K562 (cell line): ENCODE results near the gene ZDHHC19. TPM values are rescaled to one million over a fixed set of nuclear protein-coding genes. Genes with fewer than 3 reads are reported as not detected.

Experiments used
- CTBP1 ChIP-seq: fragments of 450-650 bp; IDR thresholded peaks from 2 replicates; pipeline ENCODE4 v1.6.1; 2016; ENCODE audit warnings: borderline replicate concordance
- DDX20 ChIP-seq: fragments of 450-650 bp; IDR thresholded peaks from 2 replicates; pipeline ENCODE4 v1.6.1; 2016; ENCODE audit warnings: missing genetic modification characterization, low read depth, mild to moderate bottlenecking, missing compliant biosample characterization, moderate library complexity
- FOS ChIP-seq: IDR thresholded peaks from 3 replicates; pipeline ENCODE4 v1.6.1; 2011; ENCODE audit not compliant: insufficient read length; ENCODE audit errors: extremely low read depth
- FOXK1 ChIP-seq: sonication (generic); formaldehyde crosslinking; IDR thresholded peaks from 2 replicates; pipeline ENCODE4 v1.8.0; 2022; ENCODE audit warnings: missing genetic modification reagents, mild to moderate bottlenecking, borderline replicate concordance
- HEY1 ChIP-seq: fragments of 250-450 bp; sonication (Bioruptor Pico); IDR thresholded peaks from 2 replicates; pipeline ENCODE4 v1.5.0; 2020; ENCODE audit warnings: mild to moderate bottlenecking, moderate library complexity, borderline replicate concordance
- HOMEZ ChIP-seq: fragments of 250-450 bp; sonication (Bioruptor Pico); IDR thresholded peaks from 2 replicates; pipeline ENCODE4 v1.4.0; 2020; ENCODE audit warnings: mild to moderate bottlenecking, moderate library complexity
- L3MBTL2 ChIP-seq: fragments of 450-650 bp; IDR thresholded peaks from 2 replicates; pipeline ENCODE4 v1.6.1; 2016; ENCODE audit warnings: mild to moderate bottlenecking, moderate library complexity
- MAZ ChIP-seq, 2 experiments: fragments of 450-650 bp in 1 of 2; sonication (generic) in 1 of 2; formaldehyde crosslinking; IDR thresholded peaks in 1 of 2; conservative IDR thresholded peaks in 1 of 2; 2 replicates each; pipeline versions ENCODE4 v1.4.0 to v1.5.0; 2020; ENCODE audit warnings: mild to moderate bottlenecking in 1 of 2, missing genetic modification reagents in 1 of 2
- MED1 ChIP-seq: sonication (generic); formaldehyde crosslinking; IDR thresholded peaks from 2 replicates; pipeline ENCODE4 v1.8.1; 2023; ENCODE audit warnings: missing genetic modification reagents, borderline replicate concordance
- MXD1 ChIP-seq: fragments of 250-450 bp; sonication (Bioruptor Pico); IDR thresholded peaks from 2 replicates; pipeline ENCODE4 v1.8.0; 2021; ENCODE audit warnings: borderline replicate concordance, mild to moderate bottlenecking, moderate library complexity; ENCODE audit not compliant: poor library complexity, severe bottlenecking
- NR2C2 ChIP-seq, 2 experiments: fragments of 200-800 bp in 1 of 2; sonication (Bioruptor generic) in 1 of 2; sonication (generic) in 1 of 2; formaldehyde crosslinking in 1 of 2; IDR thresholded peaks; 2 replicates each; pipeline versions ENCODE4 v1.6.1 to v1.8.0; 2016 to 2022; ENCODE audit warnings: mild to moderate bottlenecking in 1 of 2, missing compliant biosample characterization in 1 of 2, missing genetic modification characterization in 1 of 2, missing genetic modification reagents in 1 of 2
- PHF8 ChIP-seq: fragments of 200-600 bp; sonication (generic); IDR thresholded peaks from 2 replicates; pipeline ENCODE4 v1.6.1; 2012; ENCODE audit warnings: mixed run types, mild to moderate bottlenecking, inconsistent platforms, low read length, moderate library complexity, borderline replicate concordance
- POLR2A ChIP-seq: fragments of 450-650 bp; conservative IDR thresholded peaks from 2 replicates; pipeline ENCODE4 v1.6.1; 2016
- RBM14 ChIP-seq: fragments of 200-400 bp; formaldehyde crosslinking; IDR thresholded peaks from 2 replicates; pipeline ENCODE4 v1.6.1; 2018; ENCODE audit warnings: low read depth, mild to moderate bottlenecking, low read length, moderate library complexity, borderline replicate concordance; ENCODE audit not compliant: insufficient read depth
- RBM22 ChIP-seq: fragments of 200-400 bp; formaldehyde crosslinking; IDR thresholded peaks from 2 replicates; pipeline ENCODE4 v1.6.1; 2018; ENCODE audit warnings: low read length, low read depth; ENCODE audit not compliant: poor library complexity, severe bottlenecking
- SIRT6 ChIP-seq: IDR thresholded peaks from one replicate; pipeline ENCODE4 v1.6.1; 2012; ENCODE audit warnings: low read depth, mild to moderate bottlenecking, control low read depth, inconsistent platforms, low read length, moderate library complexity
- SMAD2 ChIP-seq: fragments of 150-350 bp; IDR thresholded peaks from 2 replicates; pipeline ENCODE4 v1.6.1; 2014; ENCODE audit warnings: low read depth, mild to moderate bottlenecking, low read length
- SMAD3 ChIP-seq: fragments of 450-650 bp; formaldehyde crosslinking; conservative IDR thresholded peaks from 2 replicates; pipeline ENCODE4 v1.4.0; 2020; ENCODE audit warnings: mild to moderate bottlenecking
- SNRNP70 ChIP-seq: fragments of 200-400 bp; formaldehyde crosslinking; optimal IDR thresholded peaks from 2 replicates; pipeline ENCODE3; 2017; ENCODE audit warnings: low read depth, low read length
- SRSF7 ChIP-seq: fragments of 200-400 bp; formaldehyde crosslinking; optimal IDR thresholded peaks from 2 replicates; pipeline ENCODE3; 2017; ENCODE audit warnings: mild to moderate bottlenecking, low read depth, low read length
- TBP ChIP-seq: optimal IDR thresholded peaks from 2 replicates; pipeline ENCODE3; 2011; ENCODE audit warnings: low read depth, low read length, improper control_type of control experiment
- TFAM ChIP-seq: fragments of 250-450 bp; sonication (Bioruptor Pico); conservative IDR thresholded peaks from 2 replicates; pipeline ENCODE4 v1.5.0; 2021; ENCODE audit warnings: mild to moderate bottlenecking, moderate library complexity
- ZFP91 ChIP-seq: sonication (generic); formaldehyde crosslinking; IDR thresholded peaks from 2 replicates; pipeline ENCODE4 v1.8.0; 2022; ENCODE audit warnings: mild to moderate bottlenecking, missing genetic modification reagents
- ZFPM2 ChIP-seq: fragments of 250-450 bp; sonication (Bioruptor Pico); IDR thresholded peaks from 2 replicates; pipeline ENCODE4 v1.5.1; 2022; ENCODE audit warnings: mild to moderate bottlenecking
- ZKSCAN3 ChIP-seq: fragments of 250-450 bp; sonication (Bioruptor Pico); IDR thresholded peaks from 2 replicates; pipeline ENCODE4 v1.4.0; 2020
- ZNF253 ChIP-seq: fragments of 250-450 bp; sonication (Bioruptor Pico); conservative IDR thresholded peaks from 2 replicates; pipeline ENCODE4 v1.6.1; 2021; ENCODE audit warnings: mild to moderate bottlenecking
- ZNF583 ChIP-seq: fragments of 250-450 bp; sonication (Bioruptor Pico); IDR thresholded peaks from 2 replicates; pipeline ENCODE4 v1.4.0; 2020
- polyA plus RNA-seq, 8 experiments: library from polyadenylated mRNA; depleted of rRNA in 4 of 8; stranded (reverse) in 5 of 8; unstranded in 3 of 8; fragments of >200 nt; fragmentation: Nextera tagmentation in 2 of 8; fragmentation: Illumina TruSeq in 1 of 8; extraction: Ambion mirVana in 2 of 8; extraction: Trizol in 1 of 8; gene quantifications; 2 replicates each; pipeline versions ENCODE4 v1.2.1 to v1.2.3, GENCODE V29; 2011 to 2014; ENCODE audit warnings: inconsistent platforms in 1 of 8, missing spikeins in 1 of 8
- total RNA-seq, 7 experiments: library from RNA; depleted of rRNA in 6 of 7; stranded (reverse); fragments of >200 nt in 6 of 7; fragmentation: Illumina TruSeq in 2 of 7; extraction: Trizol in 2 of 7; gene quantifications; 2 replicates each; pipeline versions ENCODE4 v1.2.1 to v1.2.3, GENCODE V29; 2011 to 2021; ENCODE audit warnings: low replicate concordance in 1 of 7

Gene ZDHHC19
- total and polyA plus RNA-seq, 9 of the 15 experiments (the other 6 are each of a cell fraction or from before 2014, with no cell fraction given): 0.40 to 5.5 (median 1.1) TPM

- TF ChIP-seq SIRT6: no peak
- TF ChIP-seq MED1 (CRISPR knock-in tag): no peak
- no peak for TF ChIP-seq MXD1
- TF ChIP-seq RBM22: no peak
- TF ChIP-seq PHF8: peak; percentile 50; the same call in 1 of the 2 replicates
- no peak for TF ChIP-seq HOMEZ (CRISPR knock-in tag)
- peak; percentile 56; the same call in 1 of the 2 replicates for TF ChIP-seq NR2C2 (CRISPR knock-in tag; IDR thresholded peaks at IDR 0.05)
- no peak for TF ChIP-seq NR2C2 (tag; IDR thresholded peaks at IDR 0.05)
- TF ChIP-seq TFAM (CRISPR knock-in tag): no peak
- TF ChIP-seq ZFP91: no peak
- TF ChIP-seq SNRNP70: no peak
- no peak for TF ChIP-seq ZNF253 (CRISPR knock-in tag)
- no peak for TF ChIP-seq ZFPM2
- TF ChIP-seq SMAD2: no peak
- TF ChIP-seq SRSF7: no peak
- TF ChIP-seq SMAD3 (CRISPR knock-in tag): no peak
- TF ChIP-seq ZNF583 (CRISPR knock-in tag): no peak
- TF ChIP-seq ZKSCAN3 (CRISPR knock-in tag): no peak
- TF ChIP-seq MAZ (CRISPR knock-in tag; conservative IDR thresholded peaks at IDR 0.05 in 1 of 2, IDR thresholded peaks at IDR 0.05 in 1 of 2): no peak; a peak in 1 of 4 replicates
- TF ChIP-seq CTBP1: 0 out of 2 replicates have a peak, but pooled peaks have one; percentile 26
- peak; percentile 69; the same call in 1 of the 2 replicates for TF ChIP-seq FOXK1 (CRISPR knock-in tag)
- TF ChIP-seq L3MBTL2: peak; percentile 71
- no peak for TF ChIP-seq HEY1
- no peak for TF ChIP-seq RBM14
- TF ChIP-seq DDX20: no peak
- TF ChIP-seq POLR2A: no peak
- peak; percentile 20 for TF ChIP-seq TBP
- TF ChIP-seq FOS: no peak
These were observed 3.9 kb downstream of the ZDHHC19 start (continued) for GRCh38 chr3:196207159-196207832.
